ENCODE data around the gene TTC36.
"Not testable (repeated sequence)": the region's sequence is repeated elsewhere in the genome, so short reads cannot be mapped to it uniquely, and the experiment has no call there.

The TTC36 gene, protein sequence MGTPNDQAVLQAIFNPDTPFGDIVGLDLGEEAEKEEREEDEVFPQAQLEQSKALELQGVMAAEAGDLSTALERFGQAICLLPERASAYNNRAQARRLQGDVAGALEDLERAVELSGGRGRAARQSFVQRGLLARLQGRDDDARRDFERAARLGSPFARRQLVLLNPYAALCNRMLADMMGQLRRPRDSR

DNA sequence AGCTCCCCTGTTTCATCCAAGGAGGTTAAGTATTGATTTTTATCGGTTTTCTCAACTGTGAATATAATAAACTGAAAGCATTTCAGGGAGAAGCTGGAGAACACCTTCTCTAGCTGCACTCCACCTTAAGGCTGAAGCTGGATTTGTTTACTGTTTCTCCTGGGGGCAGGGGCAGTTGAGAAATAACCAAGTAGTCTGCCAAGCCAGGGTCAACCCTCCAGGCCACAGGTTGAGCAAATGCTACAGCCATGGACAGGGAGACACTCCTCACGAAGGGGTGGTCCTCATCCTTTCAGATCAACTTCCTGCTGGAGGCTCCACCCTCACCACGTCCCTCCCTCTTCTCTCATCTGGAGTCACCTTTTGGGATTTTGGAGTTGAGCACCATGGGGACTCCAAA is at the start of gene TTC36:
TTC36 (plus strand) TSS at position 366 of the 400 bp plus-strand sequence; CDS start at position 387, 21 bp downstream.
- no peak for TF ChIP-seq CTCF (conservative IDR thresholded peaks at IDR 0.05)
- peak within 1 kb of the TSS; percentile 99; the same call in 1 of the 2 replicates for H3K27ac ChIP-seq

DNA sequence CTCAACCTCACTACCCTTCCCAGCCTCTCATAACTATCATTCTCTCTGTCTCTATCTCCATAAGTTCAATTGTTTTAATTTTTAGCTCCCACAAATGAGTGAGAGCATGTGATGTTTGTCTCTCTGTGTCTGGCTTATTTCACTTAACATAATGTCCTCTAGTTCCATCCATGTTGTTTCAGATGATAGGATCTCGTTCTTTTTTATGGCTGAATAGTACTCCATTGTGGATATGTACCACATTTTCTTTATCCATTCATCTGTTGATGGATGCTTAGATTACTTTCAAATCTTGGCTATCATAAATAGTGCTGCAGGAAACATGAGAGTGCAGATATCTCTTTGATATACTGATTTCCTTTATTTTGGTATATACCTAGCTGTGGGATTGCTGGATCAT is 46.0 kb upstream of the TTC36 start:
- H3K27ac ChIP-seq: not testable (repeated sequence)

GRCh38 chr11:118484405-118484804 is 42.9 kb upstream of the TTC36 start:
- H3K27ac ChIP-seq: no peak overlapping the region
- no peak for TF ChIP-seq CTCF (conservative IDR thresholded peaks at IDR 0.05)

- peak; percentile 31; the same call in 1 of the 2 replicates for TF ChIP-seq CTCF (conservative IDR thresholded peaks at IDR 0.05)
- H3K27ac ChIP-seq: no peak overlapping the region
These were observed 42.0 kb upstream of the TTC36 start for GRCh38 chr11:118485273-118485672.

- peak; percentile 91 for TF ChIP-seq CTCF (conservative IDR thresholded peaks at IDR 0.05)
- no peak overlapping the region for H3K27ac ChIP-seq
These were observed 38.7 kb upstream of the TTC36 start for GRCh38 chr11:118488480-118489109.

DNA sequence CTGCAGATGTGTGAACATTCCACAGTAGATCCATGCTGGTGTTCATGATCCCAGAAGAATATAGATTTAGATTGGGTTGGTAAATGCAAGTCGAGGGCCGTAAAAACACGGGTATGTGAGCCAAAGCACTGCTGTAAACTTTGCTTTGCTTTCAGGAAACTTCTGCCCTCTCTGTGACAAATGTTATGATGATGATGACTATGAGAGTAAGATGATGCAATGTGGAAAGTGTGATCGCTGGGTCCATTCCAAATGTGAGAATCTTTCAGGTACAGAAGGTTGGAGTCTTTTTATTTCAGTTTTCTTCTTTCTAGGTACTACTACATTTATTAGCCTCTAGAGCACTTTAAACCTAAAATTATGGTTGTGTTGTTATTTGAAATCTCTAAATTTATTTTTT is 36.2 kb upstream of the TTC36 start:
- TF ChIP-seq CTCF (conservative IDR thresholded peaks at IDR 0.05): no peak
- H3K27ac ChIP-seq: no peak overlapping the region

GRCh38 chr11:118497831-118498230 is 29.4 kb upstream of the TTC36 start:
- no peak overlapping the region for H3K27ac ChIP-seq
- TF ChIP-seq CTCF (conservative IDR thresholded peaks at IDR 0.05): no peak

DNA sequence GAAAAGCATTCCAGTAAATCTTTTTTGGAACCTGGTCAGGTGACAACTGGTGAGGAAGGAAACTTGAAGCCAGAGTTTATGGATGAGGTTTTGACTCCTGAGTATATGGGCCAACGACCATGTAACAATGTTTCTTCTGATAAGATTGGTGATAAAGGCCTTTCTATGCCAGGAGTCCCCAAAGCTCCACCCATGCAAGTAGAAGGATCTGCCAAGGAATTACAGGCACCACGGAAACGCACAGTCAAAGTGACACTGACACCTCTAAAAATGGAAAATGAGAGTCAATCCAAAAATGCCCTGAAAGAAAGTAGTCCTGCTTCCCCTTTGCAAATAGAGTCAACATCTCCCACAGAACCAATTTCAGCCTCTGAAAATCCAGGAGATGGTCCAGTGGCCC is 24.1 kb upstream of the TTC36 start:
- no peak for TF ChIP-seq CTCF (conservative IDR thresholded peaks at IDR 0.05)
- H3K27ac ChIP-seq: no peak overlapping the region
